GM20431 (cell line): ENCODE results near the gene THUMPD3.

Source experiments
- in situ Hi-C: fragments of 300-500 bp; cut with MseI, MboI; formaldehyde crosslinking; loops from one replicate; pipeline ENCODE4 v1.15.0; 2020; ENCODE audit warnings: low sequenced_read_pairs; ENCODE audit not compliant: unreplicated experiment

The THUMPD3 gene

DNA sequence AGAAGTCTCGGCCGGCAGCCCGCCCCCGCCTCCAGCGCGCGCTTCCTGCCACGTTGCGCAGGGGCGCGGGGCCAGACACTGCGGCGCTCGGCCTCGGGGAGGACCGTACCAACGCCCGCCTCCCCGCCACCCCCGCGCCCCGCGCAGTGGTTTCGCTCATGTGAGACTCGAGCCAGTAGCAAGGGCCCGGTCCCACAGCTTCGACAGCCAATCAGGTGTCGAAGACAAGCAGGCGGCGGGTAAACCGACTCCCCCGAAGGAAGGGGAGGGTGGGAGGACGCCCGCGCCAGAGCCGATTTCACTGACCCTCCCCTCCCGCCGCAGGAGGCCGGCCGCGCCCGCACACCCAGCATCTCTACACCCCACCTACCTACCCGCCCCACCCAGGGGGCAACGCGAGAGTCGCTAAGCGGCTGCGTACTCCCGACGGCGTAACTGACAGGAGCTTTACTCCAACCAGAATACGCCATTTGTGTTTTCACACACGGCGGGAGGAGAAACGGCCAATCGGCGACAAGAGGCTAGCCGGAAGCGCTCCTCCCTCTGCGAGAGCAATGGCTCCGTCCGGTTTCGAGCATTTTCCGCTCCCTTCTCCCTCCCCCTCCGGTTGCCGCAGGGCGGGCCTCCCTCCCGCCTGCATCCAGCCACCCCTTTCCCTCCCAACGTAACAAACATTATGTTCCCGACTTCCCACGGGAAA is 33.9 kb downstream of the THUMPD3 start:
- in situ Hi-C loops = no loop called here

DNA sequence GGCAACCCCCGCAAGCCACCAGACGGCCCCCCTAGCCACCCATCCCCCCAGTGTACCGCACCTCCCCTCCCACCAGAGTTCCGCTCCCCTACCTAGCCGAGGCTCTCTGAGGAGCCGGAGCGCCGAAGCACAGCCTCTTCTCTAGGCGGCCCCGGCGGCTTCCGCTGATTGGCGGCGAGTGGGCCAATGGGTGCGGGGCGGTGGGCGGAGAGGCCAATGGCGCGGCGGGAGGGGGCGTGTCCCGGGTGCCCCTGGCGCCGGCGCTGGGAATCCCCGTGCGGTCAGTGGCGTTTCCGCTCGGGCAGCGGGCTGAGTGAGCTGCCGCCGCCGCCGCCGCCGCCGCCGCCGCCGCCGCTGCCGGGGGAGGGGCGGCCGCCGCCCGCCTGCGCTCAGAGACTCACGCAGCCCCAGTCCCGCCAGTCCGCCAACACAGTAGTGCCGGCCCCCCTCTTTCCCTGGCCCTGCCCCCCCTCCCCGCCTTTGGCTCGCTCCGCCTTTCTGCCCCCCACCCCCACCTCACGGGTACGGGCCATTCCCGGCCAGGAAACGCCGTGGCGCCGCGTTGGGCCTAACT is 34.6 kb downstream of the THUMPD3 start, which contains the start of gene SETD5:
Gene SETD5 (plus strand): TSS at position 284 of the 574 bp plus-strand sequence. CDS start 31,324 bp downstream, outside the sequence.
- in situ Hi-C loops = no loop called here

DNA sequence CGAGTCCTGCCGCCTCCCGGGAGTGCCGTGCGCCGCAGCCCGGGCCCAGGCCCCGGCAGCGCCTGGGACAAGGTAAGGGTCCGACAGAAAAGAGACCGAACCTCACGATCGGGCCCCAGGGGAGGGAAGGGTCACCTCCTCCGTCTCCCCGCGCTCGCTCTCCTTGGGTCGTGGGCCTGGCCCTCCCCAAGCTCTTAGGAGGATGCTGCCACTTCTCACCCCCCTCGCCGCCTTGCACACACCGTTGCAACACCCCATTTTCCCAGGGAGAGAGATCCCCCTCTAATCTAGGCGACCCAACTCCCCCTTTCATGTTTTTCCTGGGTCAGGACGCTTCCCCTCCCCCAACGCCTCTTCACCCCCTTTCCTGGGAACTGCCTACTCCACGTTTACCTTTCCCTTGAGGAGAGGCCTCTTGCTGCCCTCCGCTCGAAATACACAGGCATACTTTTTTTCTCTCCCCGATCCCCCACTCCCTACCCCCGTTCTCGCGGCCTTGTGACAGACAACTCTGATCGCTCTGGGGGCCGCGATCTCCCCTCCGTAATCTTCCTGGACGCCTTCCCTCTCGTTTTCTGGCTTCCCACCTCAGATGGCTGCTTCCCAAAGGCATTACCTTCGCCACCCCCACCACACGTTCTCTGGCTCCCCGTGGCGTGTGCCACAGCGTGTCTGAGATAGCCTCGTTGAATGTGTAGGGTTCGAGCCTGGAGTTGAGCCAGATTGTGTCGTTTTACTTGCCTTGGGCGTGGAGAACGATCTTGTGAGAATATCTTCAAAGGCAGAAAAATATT is 35.2 kb downstream of the THUMPD3 start:
- in situ Hi-C loops = no loop called here

DNA sequence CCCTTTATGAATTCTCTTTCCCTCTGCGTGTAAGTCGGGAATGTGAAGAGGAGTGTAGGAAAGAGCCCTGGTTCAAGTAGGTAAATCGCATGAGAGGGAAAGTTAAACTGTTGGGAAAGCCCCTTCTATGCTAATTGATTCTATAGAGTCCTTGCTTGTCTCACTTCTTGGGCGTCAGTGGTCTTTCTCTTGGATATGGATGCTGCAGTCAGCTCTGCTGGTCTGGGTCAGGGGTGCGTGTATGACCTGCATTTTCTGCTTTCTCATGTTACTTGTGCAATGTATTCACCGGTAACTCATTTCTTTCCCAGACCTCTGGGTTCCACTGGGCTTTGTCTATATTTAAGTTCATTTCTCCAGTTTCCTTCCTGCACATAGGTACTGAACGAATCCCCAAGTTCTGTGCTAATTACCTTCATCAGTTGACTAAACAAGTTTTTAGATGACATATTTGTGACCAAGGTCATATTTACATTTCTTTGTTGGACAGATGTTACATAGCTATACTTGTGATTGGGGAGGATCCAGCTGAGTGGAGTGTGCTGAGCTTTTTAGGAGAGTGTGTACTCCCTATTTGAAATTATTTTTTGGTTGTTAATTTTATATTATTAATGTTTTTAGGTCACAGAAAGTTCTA is 36.0 kb downstream of the THUMPD3 start:
- in situ Hi-C loops = no loop called here

DNA sequence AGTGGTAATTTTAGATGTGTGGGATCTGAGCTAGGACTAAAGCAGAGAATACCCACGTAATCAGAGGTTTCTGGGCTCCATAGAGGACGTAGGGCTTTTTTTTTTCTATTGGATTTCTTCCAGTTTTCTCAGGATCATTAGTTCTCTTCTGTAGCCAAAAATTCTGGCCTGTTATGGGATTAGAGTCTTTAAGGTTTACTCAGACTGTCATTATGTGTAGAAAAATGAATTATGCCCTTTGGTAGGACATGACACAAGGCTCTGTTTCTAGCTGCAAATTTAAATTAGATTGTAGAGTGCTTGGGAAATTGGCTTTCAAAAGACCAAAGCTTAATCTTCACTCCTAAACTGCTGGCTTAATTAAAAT is 36.5 kb downstream of the THUMPD3 start:
- in situ Hi-C loops = no loop called here

DNA sequence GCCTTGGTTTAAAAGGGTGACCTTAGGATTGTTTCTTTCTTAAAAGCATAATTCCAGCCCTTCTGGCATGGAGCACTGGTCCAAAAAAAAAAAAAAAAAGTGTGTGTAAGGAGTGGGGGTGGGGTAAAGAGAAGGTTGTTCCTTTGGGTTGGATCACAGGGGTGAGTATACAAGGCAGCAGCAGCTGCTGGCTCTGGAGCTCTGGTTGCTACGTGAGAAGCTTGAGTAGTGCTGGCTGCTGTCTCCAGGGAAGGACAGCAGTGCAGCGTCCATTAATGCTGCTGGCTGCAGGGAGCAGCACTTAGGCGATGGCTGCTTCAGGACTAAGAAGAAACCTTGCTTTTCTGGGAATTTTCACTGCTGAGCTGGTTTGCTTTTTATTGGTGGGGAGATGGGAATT is 36.9 kb downstream of the THUMPD3 start:
- in situ Hi-C loops = no loop called here

DNA sequence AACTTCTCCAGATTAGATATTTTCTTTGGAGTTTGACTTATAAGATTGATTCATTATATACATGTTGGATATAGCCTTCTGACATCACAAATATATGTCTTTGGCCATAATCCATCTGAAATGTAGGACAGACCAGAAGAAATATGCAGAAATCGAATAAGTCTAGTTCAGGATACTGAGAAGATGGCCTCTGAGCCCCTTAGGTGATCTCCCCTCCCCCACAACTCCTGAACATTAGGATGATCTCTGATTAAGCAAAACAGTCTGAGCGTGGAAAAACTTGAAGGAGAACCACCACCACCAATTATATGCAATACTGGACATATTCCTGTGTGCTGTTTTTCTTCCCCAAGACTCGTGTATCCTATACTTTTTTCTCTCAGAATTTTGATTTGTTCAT is 37.8 kb downstream of the THUMPD3 start:
- in situ Hi-C loops = no loop called here

DNA sequence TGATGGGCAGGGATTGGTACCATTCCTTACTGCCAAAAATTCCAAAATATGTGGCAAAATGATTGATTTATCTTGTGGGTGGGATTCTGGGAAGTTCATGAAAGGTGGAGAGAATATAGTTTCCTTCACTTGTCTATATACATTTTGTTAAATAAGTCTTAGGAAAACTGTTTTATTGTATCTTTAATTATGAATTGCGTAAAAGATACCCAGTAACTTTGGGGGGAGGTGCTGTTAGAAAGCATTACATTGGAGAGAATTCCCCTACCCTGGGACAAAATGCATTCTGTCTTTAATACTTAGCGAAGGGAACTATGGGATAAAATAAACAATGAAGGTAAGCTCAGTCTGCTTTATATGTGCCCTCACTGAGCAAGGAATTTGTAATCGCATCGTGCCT is 39.1 kb downstream of the THUMPD3 start:
- in situ Hi-C loops = no loop called here

DNA sequence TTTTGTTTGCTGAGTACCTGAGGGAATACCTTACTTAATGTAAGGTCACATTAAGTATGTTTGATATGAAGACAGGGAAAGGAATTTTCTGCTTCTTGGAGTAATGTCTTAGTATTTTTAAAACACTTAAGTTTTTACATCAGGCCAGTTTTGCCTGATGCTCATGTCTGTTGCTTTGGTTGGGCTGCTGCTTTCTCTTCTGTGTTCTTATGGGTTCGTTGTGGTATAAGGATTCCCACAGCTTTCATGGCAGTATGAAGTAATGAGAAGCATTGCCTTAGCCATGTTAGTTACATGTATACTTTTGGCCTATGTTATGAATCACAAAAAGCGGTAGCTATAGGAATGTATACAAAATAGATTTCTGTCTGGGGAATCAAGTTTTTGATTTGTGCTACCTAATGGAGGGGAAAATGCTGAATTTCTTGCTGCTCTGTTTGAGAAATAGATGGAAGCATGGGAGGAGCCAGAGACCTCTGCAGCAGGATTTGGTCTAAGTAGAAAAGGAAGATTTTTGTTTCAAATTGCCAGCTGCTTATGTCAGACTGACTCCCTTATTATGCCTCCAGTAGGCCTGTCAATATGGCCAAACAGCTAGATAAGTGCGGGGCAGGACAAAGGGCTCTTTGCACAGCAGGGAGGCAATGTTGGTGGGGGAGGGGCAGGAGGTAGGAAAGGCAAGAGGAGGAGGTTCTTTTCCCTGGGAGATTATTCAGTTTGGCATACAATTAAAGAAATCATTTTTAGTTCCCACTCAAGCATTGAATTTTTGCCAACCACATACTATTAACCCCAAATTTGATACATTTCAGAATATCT is 39.8 kb downstream of the THUMPD3 start:
- in situ Hi-C loops = no loop called here

DNA sequence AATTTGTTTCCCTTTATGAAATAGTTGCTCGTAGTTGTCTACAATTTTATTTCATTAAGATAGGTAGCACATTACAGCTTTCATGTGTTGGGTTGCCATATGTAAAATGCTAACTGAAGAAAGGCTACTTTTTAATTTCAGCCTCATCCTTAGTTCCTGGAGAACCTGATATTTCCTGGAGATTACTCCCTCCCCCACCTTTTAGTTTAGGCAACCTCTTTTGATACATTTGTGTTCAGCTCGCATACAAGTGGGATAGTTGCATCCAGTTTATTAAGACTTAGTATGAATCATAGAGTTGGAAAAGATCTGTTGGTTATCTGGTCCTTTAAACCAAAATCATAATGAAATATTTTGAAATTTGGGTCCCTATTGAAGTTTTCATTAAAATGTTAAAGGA is 40.6 kb downstream of the THUMPD3 start:
- in situ Hi-C loops = no loop called here

DNA sequence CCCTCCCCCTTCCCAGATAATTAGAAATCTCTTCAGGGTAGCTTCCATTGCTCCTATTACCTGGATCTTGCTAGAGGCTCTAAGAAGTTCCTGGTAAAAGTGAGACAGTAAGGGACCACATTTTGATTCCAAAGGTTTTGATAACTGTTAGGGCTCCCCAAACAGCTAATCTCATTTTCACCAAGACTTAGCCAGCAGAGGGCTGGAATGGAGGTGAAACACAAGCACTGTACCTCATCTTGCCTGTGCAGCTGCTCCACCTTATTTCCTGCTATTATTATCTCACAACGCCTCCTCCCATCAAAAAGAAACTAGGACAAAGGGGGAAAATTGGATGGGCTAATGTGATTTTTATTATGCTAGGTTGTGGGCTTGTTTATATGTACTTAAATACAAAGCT is 41.8 kb downstream of the THUMPD3 start:
- in situ Hi-C loops = no loop called here

DNA sequence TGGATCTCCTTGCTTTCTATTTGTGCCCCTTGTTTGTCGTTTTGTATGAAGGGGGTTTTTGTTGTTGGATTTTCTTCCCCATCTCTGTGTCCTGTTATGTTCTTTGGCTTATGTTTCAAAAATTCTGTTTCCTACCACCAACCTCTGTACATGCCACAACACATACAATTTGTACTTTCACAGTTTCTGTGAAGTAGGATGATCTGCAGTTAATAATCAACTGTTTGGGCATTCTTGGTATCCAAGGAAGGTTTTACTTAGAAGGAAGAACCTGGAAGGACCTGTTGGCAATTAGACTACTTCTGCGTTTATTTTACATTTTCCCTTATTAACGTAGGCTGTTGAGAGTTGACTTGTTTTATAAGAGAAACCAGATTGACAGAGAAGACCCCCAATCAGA is 42.9 kb downstream of the THUMPD3 start:
- in situ Hi-C loops = no loop called here

DNA sequence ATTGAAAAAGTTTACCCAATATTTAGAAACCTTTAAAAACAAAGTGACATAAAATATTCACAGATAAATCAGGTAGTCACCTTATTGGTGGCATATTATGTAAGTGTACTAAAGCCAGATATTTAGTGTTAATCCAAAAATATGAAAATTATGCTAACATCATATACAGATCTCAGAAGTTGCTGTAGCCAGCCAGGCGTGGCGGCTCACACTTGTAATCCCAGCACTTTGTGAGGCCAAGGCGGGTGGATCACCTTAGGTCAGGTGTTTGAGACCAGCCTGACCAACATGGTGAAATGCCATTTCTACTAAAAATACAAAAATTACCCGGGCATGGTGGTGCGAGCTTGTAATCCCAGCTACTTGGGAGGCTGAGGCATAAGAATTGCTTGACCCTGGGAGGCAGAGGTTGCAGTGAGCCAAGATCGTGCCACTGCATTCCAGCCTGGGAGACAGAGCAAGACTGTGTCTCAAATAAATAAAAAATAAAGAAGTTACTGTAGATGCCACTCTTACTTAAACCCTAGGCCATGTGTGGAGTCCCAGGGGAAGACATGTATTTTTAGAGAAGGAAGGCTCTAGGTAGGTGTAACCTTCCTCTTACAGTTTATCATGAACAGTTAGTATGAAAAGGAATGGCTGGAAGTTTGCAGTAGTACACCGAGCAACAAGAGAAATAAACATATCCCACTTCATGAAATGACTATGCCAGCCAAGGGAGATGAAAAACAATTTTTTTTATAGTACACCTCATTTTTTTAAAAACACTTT is 44.2 kb downstream of the THUMPD3 start:
- in situ Hi-C loops = no loop called here

DNA sequence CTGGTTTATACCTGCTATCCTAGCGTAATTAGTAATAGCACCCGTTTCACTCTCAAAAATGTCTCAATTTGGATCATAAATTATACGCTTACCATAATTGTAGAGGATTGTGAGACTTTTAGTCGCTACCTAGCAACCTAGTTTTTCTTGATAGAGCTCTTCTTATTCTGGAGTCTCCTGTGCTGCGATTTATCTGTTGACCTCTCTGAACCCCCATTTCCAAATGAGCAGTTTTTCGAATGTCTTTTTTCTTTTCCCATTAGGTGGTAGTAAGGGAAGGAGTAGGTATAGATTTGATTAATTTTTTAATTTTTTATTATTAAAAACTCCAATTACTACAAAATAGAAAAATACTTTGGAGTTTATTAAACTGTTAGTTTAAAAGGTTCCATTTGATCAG is 45.2 kb downstream of the THUMPD3 start:
- in situ Hi-C loops = no loop called here

DNA sequence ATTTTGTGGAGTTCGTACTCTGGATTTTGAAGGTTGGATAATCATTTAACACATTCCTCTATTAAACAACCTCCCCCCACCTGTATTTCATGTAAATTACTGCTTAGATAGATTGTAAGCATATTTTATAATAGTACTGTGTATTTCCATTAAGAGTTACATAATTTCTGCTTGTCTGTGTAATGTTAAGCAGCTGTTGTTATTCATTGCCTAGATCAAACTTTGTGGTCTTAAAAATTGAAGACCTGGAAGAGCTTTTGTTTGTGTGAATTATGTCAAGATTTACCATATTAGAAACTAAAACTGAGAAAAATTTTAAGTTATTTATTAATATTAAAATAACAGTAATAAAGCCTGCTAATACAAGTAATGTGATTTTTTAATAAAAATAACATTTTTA is 45.7 kb downstream of the THUMPD3 start:
- in situ Hi-C loops = no loop called here

DNA sequence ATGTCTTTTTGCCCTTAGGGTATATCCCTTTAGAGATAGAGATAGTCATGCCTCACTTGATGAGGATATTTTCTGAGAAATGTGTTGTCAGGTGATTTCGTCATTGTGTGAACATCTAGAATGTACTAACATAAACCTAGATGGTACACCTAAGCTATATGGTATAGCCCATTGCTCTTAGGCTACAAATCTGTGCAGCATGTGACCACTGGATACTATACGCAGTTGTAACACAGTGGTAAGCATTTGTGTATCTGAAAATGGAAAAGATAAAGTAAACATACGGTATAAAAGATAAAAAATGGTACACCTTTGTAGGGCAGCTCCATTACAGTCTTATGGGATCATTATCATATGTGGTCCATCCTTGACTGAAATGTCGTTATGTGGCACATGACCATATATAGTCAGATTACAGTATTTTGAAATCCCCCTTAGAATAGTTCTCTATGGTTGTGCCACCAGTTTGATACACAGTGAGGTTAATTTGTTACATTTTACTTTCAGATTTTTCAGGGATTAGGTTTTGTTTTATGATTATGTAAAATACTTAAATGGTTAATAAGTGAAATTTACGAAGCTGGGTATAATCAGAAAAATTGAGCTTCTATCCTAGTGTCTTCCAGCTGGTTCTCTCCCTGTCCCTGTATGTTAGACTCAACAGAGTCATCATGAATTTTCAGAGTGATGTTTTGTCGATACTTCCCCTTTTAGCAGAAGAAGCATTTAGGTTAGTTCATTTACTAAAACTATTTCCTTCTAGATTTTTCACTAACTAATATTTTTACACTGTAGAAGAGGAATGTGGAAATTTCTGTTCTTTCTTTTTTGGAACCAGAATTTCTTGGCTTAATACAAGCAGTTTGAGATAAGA is 47.4 kb downstream of the THUMPD3 start:
- in situ Hi-C loops = no loop called here

DNA sequence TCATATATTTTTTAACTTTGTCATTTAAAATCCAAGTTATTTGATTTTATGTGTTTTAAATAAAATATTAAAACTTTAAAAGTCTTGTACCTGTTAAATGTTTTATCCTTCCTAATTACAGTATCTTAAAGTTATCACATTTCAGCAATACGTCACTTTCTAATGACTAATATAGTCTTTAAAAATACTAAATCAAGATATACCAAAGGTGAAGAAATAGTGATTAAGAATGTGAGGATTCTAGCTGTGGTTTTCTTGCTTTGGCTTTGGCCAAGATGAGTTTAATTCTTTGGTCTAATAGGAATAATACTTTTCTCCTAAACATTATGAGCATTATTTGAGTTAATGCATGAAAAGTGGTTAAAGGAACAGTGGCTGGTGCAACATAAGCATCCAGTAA is 48.4 kb downstream of the THUMPD3 start:
- in situ Hi-C loops = no loop called here

DNA sequence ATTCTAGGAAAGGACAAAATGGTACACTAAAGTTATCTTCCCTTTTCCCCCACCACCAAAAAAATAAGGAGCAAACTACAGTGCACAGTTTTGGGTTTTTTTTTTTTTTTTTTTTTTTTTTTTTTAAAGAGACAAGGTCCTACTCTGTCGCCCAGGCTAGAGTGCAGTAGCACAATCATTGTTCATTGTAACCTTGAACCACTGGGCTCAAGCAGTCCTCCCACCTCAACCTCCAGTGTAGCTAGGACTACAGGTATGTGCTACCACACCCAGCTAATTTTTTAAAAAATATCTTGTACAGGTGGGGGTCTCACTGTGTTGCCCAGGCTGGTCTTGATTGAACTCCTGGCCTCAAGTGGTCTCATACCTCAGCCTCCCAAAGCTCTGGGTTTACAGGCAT is 49.4 kb downstream of the THUMPD3 start:
- in situ Hi-C loops = no loop called here
